Panc1 (cell line): ENCODE results near the gene FGGY.

Source experiments
- POLR2AphosphoS5 ChIP-seq: IDR thresholded peaks from 2 replicates; pipeline ENCODE4 v1.6.1; 2012; ENCODE audit warnings: mild to moderate bottlenecking, low read depth, low read length, moderate library complexity
- SIN3A ChIP-seq: IDR thresholded peaks from 2 replicates; pipeline ENCODE4 v1.6.1; 2012; ENCODE audit warnings: low read depth, mild to moderate bottlenecking, low read length, moderate library complexity, borderline replicate concordance; ENCODE audit not compliant: insufficient read depth
- TCF7L2 ChIP-seq: IDR thresholded peaks from 2 replicates; pipeline ENCODE4 v1.6.1; 2011; ENCODE audit warnings: mild to moderate bottlenecking, low read depth, low read length, inconsistent platforms
- TF ChIP-seq, protein P1 (sequence below): fragments of 450-650 bp; IDR thresholded peaks from 2 replicates; pipeline ENCODE4 v1.5.1; 2017; ENCODE audit warnings: mild to moderate bottlenecking
- TF ChIP-seq, protein P2 (sequence below), 2 experiments: IDR thresholded peaks; 2 replicates each; pipeline ENCODE4 v1.6.1; 2011 to 2012; ENCODE audit warnings: low read depth in 2 of 2, control low read depth in 1 of 2, low read length in 1 of 2, mild to moderate bottlenecking in 1 of 2, moderate library complexity in 1 of 2; ENCODE audit not compliant: insufficient read depth in 1 of 2

DNA sequence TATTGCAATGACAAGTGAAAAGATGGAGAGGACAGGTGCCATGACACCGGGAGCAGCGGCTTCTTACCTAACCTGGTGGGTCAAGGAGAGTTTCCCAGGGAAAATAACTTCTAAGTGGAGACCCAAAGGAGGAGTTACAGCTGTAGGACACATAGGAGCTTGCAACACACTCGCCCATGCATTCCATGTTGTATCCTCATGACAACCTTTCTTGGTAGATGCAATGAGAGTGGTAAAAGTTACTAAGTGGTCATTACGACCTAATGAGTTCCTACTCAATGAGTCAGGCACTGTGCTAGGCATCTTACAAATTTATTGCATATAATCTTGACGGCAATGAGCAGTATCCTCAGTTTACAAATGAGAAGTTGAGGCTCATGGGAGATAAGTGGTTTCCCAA lies 398.4 kb downstream of the FGGY start:
- TF ChIP-seq, protein P1, sequence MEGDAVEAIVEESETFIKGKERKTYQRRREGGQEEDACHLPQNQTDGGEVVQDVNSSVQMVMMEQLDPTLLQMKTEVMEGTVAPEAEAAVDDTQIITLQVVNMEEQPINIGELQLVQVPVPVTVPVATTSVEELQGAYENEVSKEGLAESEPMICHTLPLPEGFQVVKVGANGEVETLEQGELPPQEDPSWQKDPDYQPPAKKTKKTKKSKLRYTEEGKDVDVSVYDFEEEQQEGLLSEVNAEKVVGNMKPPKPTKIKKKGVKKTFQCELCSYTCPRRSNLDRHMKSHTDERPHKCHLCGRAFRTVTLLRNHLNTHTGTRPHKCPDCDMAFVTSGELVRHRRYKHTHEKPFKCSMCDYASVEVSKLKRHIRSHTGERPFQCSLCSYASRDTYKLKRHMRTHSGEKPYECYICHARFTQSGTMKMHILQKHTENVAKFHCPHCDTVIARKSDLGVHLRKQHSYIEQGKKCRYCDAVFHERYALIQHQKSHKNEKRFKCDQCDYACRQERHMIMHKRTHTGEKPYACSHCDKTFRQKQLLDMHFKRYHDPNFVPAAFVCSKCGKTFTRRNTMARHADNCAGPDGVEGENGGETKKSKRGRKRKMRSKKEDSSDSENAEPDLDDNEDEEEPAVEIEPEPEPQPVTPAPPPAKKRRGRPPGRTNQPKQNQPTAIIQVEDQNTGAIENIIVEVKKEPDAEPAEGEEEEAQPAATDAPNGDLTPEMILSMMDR: no peak
- TF ChIP-seq SIN3A: no peak
- TF ChIP-seq, protein P2, sequence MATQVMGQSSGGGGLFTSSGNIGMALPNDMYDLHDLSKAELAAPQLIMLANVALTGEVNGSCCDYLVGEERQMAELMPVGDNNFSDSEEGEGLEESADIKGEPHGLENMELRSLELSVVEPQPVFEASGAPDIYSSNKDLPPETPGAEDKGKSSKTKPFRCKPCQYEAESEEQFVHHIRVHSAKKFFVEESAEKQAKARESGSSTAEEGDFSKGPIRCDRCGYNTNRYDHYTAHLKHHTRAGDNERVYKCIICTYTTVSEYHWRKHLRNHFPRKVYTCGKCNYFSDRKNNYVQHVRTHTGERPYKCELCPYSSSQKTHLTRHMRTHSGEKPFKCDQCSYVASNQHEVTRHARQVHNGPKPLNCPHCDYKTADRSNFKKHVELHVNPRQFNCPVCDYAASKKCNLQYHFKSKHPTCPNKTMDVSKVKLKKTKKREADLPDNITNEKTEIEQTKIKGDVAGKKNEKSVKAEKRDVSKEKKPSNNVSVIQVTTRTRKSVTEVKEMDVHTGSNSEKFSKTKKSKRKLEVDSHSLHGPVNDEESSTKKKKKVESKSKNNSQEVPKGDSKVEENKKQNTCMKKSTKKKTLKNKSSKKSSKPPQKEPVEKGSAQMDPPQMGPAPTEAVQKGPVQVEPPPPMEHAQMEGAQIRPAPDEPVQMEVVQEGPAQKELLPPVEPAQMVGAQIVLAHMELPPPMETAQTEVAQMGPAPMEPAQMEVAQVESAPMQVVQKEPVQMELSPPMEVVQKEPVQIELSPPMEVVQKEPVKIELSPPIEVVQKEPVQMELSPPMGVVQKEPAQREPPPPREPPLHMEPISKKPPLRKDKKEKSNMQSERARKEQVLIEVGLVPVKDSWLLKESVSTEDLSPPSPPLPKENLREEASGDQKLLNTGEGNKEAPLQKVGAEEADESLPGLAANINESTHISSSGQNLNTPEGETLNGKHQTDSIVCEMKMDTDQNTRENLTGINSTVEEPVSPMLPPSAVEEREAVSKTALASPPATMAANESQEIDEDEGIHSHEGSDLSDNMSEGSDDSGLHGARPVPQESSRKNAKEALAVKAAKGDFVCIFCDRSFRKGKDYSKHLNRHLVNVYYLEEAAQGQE (IDR thresholded peaks at IDR 0.05; ENCODE audit: insufficient read depth in 1 of 2, low read depth in 2 of 2, low read length in 1 of 2): no peak
- TF ChIP-seq POLR2AphosphoS5: no peak
- TF ChIP-seq TCF7L2: no peak
